OCI-LY7 (cell line): ENCODE results near the gene DPEP3.

Experiments
- CTCF ChIP-seq: fragments of 200-600 bp; sonication (generic); conservative IDR thresholded peaks from 2 replicates; pipeline ENCODE4 v1.5.1; 2014; ENCODE audit warnings: mild to moderate bottlenecking, antibody characterized with exemption, low read length, moderate library complexity, mixed read lengths
- EZH2phosphoT487 ChIP-seq: fragments of 200-600 bp; sonication (generic); IDR thresholded peaks from 2 replicates; pipeline ENCODE4 v1.6.1; 2018; ENCODE audit warnings: low read depth, borderline replicate concordance, mild to moderate bottlenecking, mixed run types, antibody characterized with exemption, low read length, moderate library complexity, mixed read lengths

GRCh38 chr16:67957622-67958021 lies 22.7 kb downstream of the DPEP3 start:
- no peak for TF ChIP-seq CTCF
- TF ChIP-seq EZH2phosphoT487 = no peak
